K562 (cell line): ENCODE results near the gene FOXO3. TPM values are rescaled to one million over a fixed set of nuclear protein-coding genes. Genes with fewer than 3 reads are reported as not detected.

Experiments used
- ATAC-seq: fragments of 200-7000 bp; cut with Tn5 transposase; 3 replicates; pipeline ENCODE4 v1.9.1; 2020; ENCODE audit warnings: moderate library complexity
- BruUV-seq: library from RNA; stranded (reverse); fragments of 400-500 nt; replicated peaks from 2 replicates; lab custom pipeline; 2021; lab: Mats Ljungman, UMichigan
- CTCF ChIA-PET: fragments of 300-600 bp; formaldehyde crosslinking; extraction: SDS; loops from one replicate; lab custom pipeline; 2021; ENCODE audit warnings: low intra/inter-chr PET ratio; lab: Yijun Ruan, JAX
- POLR2A ChIA-PET: fragments of 300-600, 350-650 bp; sonication (Branson Sonifier 250); formaldehyde crosslinking; extraction: SDS; loops from one replicate; lab custom pipeline; 2021; ENCODE audit warnings: antibody characterized with exemption, inconsistent platforms; lab: Yijun Ruan, JAX
- DNase-seq, 4 experiments: peaks; one replicate each; pipeline versions ENCODE4 v3.0.0 to v3.0.0-alpha.2; 2011 to 2018; ENCODE audit warnings: low spot score in 3 of 4, mixed read lengths in 3 of 4; ENCODE audit errors: extremely low read depth in 1 of 4
- FAIRE-seq: peaks from 2 replicates; lab custom pipeline; 2011; peaks lifted over from hg19 to GRCh38; lab: Jason Lieb, UNC
- H2AFZ ChIP-seq: 2 replicates; pipeline ENCODE4 v1.6.0; 2011; ENCODE audit warnings: low read depth, low read length, control low read depth, inconsistent platforms
- H3K27ac ChIP-seq: fragments of 200-600 bp; 3 replicates; pipeline ENCODE4 v1.8.0; 2011; ENCODE audit warnings: low read depth, mild to moderate bottlenecking, control low read depth, inconsistent platforms, low read length, moderate library complexity, mixed read lengths; ENCODE audit errors: extremely low read depth
- H3K27me3 ChIP-seq, 2 experiments: fragments of 300-600 bp in 1 of 2; 2 replicates in 1 of 2; 3 replicates in 1 of 2; pipeline versions ENCODE4 v1.6.0 to v1.8.0; 2011; ENCODE audit warnings: inconsistent platforms in 2 of 2, low read length in 2 of 2, mild to moderate bottlenecking in 1 of 2, mixed read lengths in 1 of 2, moderate library complexity in 1 of 2; ENCODE audit not compliant: control insufficient read depth in 2 of 2, insufficient read depth in 2 of 2
- H3K36me3 ChIP-seq: fragments of 300-600 bp; 3 replicates; pipeline ENCODE4 v1.8.0; 2011; ENCODE audit warnings: mild to moderate bottlenecking, low read length, inconsistent platforms; ENCODE audit not compliant: control insufficient read depth, insufficient read depth
- H3K4me1 ChIP-seq, 2 experiments: fragments of 200-600 bp in 1 of 2; replicated peaks in 1 of 2; 2 replicates in 1 of 2; 3 replicates in 1 of 2; pipeline versions ENCODE4 v1.5.1 to v1.8.0; 2011; ENCODE audit warnings: inconsistent platforms in 2 of 2, low read length in 2 of 2, mild to moderate bottlenecking in 1 of 2, mixed read lengths in 1 of 2, moderate library complexity in 1 of 2; ENCODE audit not compliant: control insufficient read depth in 2 of 2, insufficient read depth in 2 of 2
- H3K4me2 ChIP-seq: 2 replicates; pipeline ENCODE4 v1.6.1; 2011; ENCODE audit warnings: low read length, control low read depth, inconsistent platforms, mixed read lengths; ENCODE audit not compliant: insufficient read depth
- H3K4me3 ChIP-seq: fragments of 200-600 bp; sonication (generic), shearing (Covaris generic); 2 replicates; pipeline ENCODE4 v1.5.1; 2016; ENCODE audit warnings: control low read depth, inconsistent platforms
- H3K79me2 ChIP-seq: fragments of 200-600 bp; 3 replicates; pipeline ENCODE4 v1.8.0; 2011; ENCODE audit warnings: low read length, inconsistent platforms; ENCODE audit not compliant: control insufficient read depth, insufficient read depth
- H3K9ac ChIP-seq, 2 experiments: 2 replicates each; pipeline versions ENCODE4 v1.6.0 to v1.6.1; 2011; ENCODE audit warnings: low read depth in 2 of 2, low read length in 2 of 2, control low read depth in 1 of 2, inconsistent platforms in 1 of 2, mild to moderate bottlenecking in 1 of 2, mixed read lengths in 1 of 2; ENCODE audit not compliant: insufficient read depth in 1 of 2
- H3K9me1 ChIP-seq: one replicate; pipeline ENCODE4 v1.6.0; 2011; ENCODE audit warnings: inconsistent platforms, mild to moderate bottlenecking, low read length, moderate library complexity; ENCODE audit not compliant: control insufficient read depth, insufficient read depth
- H3K9me3 ChIP-seq: replicated peaks from 2 replicates; pipeline ENCODE4 v1.5.1; 2011; ENCODE audit warnings: low read depth, low read length, inconsistent platforms; ENCODE audit not compliant: control insufficient read depth, insufficient read depth
- H4K20me1 ChIP-seq: replicated peaks from 2 replicates; pipeline ENCODE4 v1.6.1; 2011; ENCODE audit warnings: low read length, inconsistent platforms, mixed read lengths; ENCODE audit not compliant: control insufficient read depth, insufficient read depth
- ARNT ChIP-seq, 2 experiments: fragments of 450-650 bp; IDR thresholded peaks; 2 replicates each; pipeline ENCODE4 v1.6.1; 2016; ENCODE audit warnings: mild to moderate bottlenecking in 1 of 2
- C11orf30 ChIP-seq: fragments of 450-650 bp; IDR thresholded peaks from 2 replicates; pipeline ENCODE4 v1.6.1; 2016; ENCODE audit warnings: low read depth, mild to moderate bottlenecking
- MAFG ChIP-seq: fragments of 450-650 bp; conservative IDR thresholded peaks from 2 replicates; pipeline ENCODE4 v1.6.1; 2016; ENCODE audit warnings: missing genetic modification characterization, missing compliant biosample characterization
- SMARCA5 ChIP-seq: fragments of 450-650 bp; IDR thresholded peaks from 2 replicates; pipeline ENCODE4 v1.6.1; 2016
- SMARCE1 ChIP-seq: fragments of 450-650 bp; IDR thresholded peaks from 2 replicates; pipeline ENCODE4 v1.7.1; 2016; ENCODE audit warnings: mild to moderate bottlenecking
- ZNF311 ChIP-seq: fragments of 250-450 bp; sonication (Bioruptor Pico); IDR thresholded peaks from 2 replicates; pipeline ENCODE4 v1.4.0; 2020; ENCODE audit warnings: mild to moderate bottlenecking, moderate library complexity
- ZNF316 ChIP-seq: fragments of 450-650 bp; IDR thresholded peaks from 2 replicates; pipeline ENCODE4 v1.6.1; 2016
- ZNF76 ChIP-seq: fragments of 250-450 bp; sonication (Bioruptor Pico); IDR thresholded peaks from 2 replicates; pipeline ENCODE4 v1.4.0; 2020; ENCODE audit warnings: mild to moderate bottlenecking, moderate library complexity, borderline replicate concordance
- whole genome bisulfite sequencing: fragments of 100-300 bp; shearing (Covaris generic); methylation state at CpG from one replicate; pipeline ENCODE4 v1.1.6; 2016; ENCODE audit warnings: low coverage, mixed read lengths; ENCODE audit not compliant: insufficient coverage; ENCODE audit errors: missing lambda C conversion rate; 5-methylcytosine and 5-hydroxymethylcytosine counted together
- in situ Hi-C: fragments of 300-500 bp; cut with MboI; formaldehyde crosslinking; loops from 4 replicates; pipeline ENCODE4 v1.15.0; 2018; ENCODE audit warnings: inconsistent platforms, mixed read lengths
- intact Hi-C: fragments of 100-400 bp; cut with micrococcal nuclease; formaldehyde crosslinking; loops from 2 replicates; pipeline ENCODE4 v1.14.2; 2022
- polyA plus RNA-seq, 8 experiments: library from polyadenylated mRNA; depleted of rRNA in 4 of 8; stranded (reverse) in 5 of 8; unstranded in 3 of 8; fragments of >200 nt; fragmentation: Nextera tagmentation in 2 of 8; fragmentation: Illumina TruSeq in 1 of 8; extraction: Ambion mirVana in 2 of 8; extraction: Trizol in 1 of 8; gene quantifications; 2 replicates each; pipeline versions ENCODE4 v1.2.1 to v1.2.3, GENCODE V29; 2011 to 2014; ENCODE audit warnings: inconsistent platforms in 1 of 8, missing spikeins in 1 of 8
- total RNA-seq, 7 experiments: library from RNA; depleted of rRNA in 6 of 7; stranded (reverse); fragments of >200 nt in 6 of 7; fragmentation: Illumina TruSeq in 2 of 7; extraction: Trizol in 2 of 7; gene quantifications; 2 replicates each; pipeline versions ENCODE4 v1.2.1 to v1.2.3, GENCODE V29; 2011 to 2021; ENCODE audit warnings: low replicate concordance in 1 of 7
- TF ChIP-seq, protein P1 (sequence below): fragments of 250-450 bp; sonication (Bioruptor Pico); IDR thresholded peaks from 2 replicates; pipeline ENCODE4 v1.4.0; 2020; ENCODE audit warnings: mild to moderate bottlenecking, moderate library complexity
- TF ChIP-seq, protein P2 (sequence below), 2 experiments: fragments of 450-650 bp; IDR thresholded peaks; 2 replicates each; pipeline ENCODE4 v1.6.1; 2018; ENCODE audit warnings: mild to moderate bottlenecking in 2 of 2, low read depth in 1 of 2; ENCODE audit not compliant: partially characterized antibody in 2 of 2

FOXO3 gene
- total and polyA plus RNA-seq, 9 of the 15 experiments (the other 6 are each of a cell fraction or from before 2014, with no cell fraction given) = 3.0 to 14.6 (median 6.0) TPM

DNA sequence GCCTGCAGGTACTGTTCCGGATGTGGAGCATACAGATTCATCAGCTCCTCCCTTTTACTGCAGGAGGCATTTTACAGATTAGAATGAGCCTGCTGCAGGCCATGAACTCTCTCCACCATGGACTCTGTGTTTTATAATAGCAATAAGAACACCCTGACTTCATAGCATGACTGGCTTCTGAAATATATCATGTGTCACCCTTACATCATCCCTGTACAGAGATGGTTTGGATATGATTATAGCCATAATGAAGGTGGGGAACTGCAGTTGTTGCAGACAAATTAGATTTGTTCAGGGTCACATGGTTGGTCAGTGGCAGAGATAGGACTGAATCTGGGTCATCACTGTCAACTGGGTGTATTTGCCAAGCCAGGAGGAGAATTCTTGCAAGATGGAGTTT, 100.7 kb downstream of the FOXO3 start (continued):
- TF ChIP-seq ZNF76 (CRISPR knock-in tag) = no peak
- TF ChIP-seq ARNT (IDR thresholded peaks at IDR 0.05) = no peak
- TF ChIP-seq ZNF311 (CRISPR knock-in tag) = no peak

DNA sequence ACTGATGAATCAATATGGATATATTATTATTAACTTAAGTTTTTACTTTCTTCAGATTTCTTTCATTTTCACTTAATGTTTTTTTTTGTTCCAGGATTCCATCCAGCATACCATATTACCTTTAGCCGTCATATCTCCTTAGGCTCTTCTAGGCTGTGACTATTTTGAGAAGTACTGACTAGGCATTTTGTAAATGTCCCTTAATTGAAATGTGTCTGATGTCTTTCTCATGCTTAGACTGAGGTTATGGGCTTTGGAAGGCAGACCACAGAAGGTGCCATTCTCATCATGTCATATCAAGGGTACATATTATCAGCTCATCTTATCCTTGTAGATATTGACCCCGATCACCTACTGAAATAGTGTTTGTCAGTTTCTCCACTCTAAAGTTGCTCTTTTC, 101.3 kb downstream of the FOXO3 start:
- POLR2A ChIA-PET = no interaction called here
- no peak overlapping the region for H2AFZ ChIP-seq
- BruUV-seq = no TSS peak
- in situ Hi-C loops = no loop called here
- CTCF ChIA-PET = no interaction called here
- no peak overlapping the region for H3K9ac ChIP-seq
- 0 out of 3 replicates have a peak, but pooled peaks cover 3% of the 10 kb centered on the region for H3K36me3 ChIP-seq
- WGBS = 73% methylated on average over 2 of the region's 2 CpGs
- TF ChIP-seq, protein P1, sequence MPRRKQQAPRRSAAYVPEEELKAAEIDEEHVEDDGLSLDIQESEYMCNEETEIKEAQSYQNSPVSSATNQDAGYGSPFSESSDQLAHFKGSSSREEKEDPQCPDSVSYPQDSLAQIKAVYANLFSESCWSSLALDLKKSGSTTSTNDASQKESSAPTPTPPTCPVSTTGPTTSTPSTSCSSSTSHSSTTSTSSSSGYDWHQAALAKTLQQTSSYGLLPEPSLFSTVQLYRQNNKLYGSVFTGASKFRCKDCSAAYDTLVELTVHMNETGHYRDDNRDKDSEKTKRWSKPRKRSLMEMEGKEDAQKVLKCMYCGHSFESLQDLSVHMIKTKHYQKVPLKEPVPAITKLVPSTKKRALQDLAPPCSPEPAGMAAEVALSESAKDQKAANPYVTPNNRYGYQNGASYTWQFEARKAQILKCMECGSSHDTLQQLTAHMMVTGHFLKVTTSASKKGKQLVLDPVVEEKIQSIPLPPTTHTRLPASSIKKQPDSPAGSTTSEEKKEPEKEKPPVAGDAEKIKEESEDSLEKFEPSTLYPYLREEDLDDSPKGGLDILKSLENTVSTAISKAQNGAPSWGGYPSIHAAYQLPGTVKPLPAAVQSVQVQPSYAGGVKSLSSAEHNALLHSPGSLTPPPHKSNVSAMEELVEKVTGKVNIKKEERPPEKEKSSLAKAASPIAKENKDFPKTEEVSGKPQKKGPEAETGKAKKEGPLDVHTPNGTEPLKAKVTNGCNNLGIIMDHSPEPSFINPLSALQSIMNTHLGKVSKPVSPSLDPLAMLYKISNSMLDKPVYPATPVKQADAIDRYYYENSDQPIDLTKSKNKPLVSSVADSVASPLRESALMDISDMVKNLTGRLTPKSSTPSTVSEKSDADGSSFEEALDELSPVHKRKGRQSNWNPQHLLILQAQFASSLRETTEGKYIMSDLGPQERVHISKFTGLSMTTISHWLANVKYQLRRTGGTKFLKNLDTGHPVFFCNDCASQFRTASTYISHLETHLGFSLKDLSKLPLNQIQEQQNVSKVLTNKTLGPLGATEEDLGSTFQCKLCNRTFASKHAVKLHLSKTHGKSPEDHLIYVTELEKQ (CRISPR knock-in tag) = no peak
- TF ChIP-seq, protein P2, sequence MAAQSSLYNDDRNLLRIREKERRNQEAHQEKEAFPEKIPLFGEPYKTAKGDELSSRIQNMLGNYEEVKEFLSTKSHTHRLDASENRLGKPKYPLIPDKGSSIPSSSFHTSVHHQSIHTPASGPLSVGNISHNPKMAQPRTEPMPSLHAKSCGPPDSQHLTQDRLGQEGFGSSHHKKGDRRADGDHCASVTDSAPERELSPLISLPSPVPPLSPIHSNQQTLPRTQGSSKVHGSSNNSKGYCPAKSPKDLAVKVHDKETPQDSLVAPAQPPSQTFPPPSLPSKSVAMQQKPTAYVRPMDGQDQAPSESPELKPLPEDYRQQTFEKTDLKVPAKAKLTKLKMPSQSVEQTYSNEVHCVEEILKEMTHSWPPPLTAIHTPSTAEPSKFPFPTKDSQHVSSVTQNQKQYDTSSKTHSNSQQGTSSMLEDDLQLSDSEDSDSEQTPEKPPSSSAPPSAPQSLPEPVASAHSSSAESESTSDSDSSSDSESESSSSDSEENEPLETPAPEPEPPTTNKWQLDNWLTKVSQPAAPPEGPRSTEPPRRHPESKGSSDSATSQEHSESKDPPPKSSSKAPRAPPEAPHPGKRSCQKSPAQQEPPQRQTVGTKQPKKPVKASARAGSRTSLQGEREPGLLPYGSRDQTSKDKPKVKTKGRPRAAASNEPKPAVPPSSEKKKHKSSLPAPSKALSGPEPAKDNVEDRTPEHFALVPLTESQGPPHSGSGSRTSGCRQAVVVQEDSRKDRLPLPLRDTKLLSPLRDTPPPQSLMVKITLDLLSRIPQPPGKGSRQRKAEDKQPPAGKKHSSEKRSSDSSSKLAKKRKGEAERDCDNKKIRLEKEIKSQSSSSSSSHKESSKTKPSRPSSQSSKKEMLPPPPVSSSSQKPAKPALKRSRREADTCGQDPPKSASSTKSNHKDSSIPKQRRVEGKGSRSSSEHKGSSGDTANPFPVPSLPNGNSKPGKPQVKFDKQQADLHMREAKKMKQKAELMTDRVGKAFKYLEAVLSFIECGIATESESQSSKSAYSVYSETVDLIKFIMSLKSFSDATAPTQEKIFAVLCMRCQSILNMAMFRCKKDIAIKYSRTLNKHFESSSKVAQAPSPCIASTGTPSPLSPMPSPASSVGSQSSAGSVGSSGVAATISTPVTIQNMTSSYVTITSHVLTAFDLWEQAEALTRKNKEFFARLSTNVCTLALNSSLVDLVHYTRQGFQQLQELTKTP (IDR thresholded peaks at IDR 0.05; ENCODE audit: low read depth in 1 of 2, partially characterized antibody in 2 of 2) = no peak
- TF ChIP-seq ZNF316 = peak; percentile 68
- peak; percentile 43; the same call in 1 of the 2 replicates for TF ChIP-seq C11orf30
- TF ChIP-seq SMARCA5 = no peak
- TF ChIP-seq MAFG (tag) = peak; percentile 30; the same call in 1 of the 2 replicates
- TF ChIP-seq SMARCE1 = no peak
- FAIRE-seq (peak; percentile 58), ATAC-seq (no peak), DNase-seq (no peak)
- H3K9me3 ChIP-seq = no peaks in the 10 kb centered on the region
- no peak overlapping the region for H3K27ac ChIP-seq
- no peaks in the 10 kb centered on the region for H3K9me1 ChIP-seq
- intact Hi-C loops = no loop called here
- 0 out of 2 replicates have a peak, but pooled peaks cover 4% of the 10 kb centered on the region for H4K20me1 ChIP-seq
- no peak overlapping the region for H3K4me2 ChIP-seq
- H3K4me3 ChIP-seq = no peak overlapping the region
- no peaks in the 10 kb centered on the region for H3K79me2 ChIP-seq
- H3K4me1 ChIP-seq = peaks cover 0 to 5% of the 10 kb centered on the region in 2 experiments; a peak in 2 of 5 replicates
- no peaks in the 10 kb centered on the region for H3K27me3 ChIP-seq
